NCI-H2171 (cell line): Measurements from ENCODE around the gene GNAQ.

Experiments used
- DNase-seq: peaks from one replicate; lab custom pipeline; 2025; lab: John Stamatoyannopoulos, UW

GNAQ gene

DNA sequence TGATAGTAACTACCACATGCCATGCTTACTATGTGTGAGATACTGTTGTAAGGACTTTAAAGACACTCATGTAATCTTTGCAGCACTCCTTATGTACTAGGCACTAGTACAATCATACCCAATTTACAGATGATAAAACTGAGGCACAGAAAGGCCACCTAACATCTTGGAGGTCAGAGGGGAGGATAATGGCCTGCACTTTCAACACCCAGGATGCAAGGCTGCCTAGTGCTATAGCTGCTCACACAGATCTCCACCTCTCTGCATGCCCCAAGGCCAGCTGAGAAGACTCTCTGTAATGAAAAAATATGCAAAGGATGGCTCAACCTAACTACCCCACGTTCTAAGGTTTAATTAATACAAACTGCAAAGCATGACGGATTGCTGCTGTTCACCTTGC lies 57.2 kb downstream of the GNAQ start:
- no peak for DNase-seq

- no peak for DNase-seq
Measured at GRCh38 chr9:77969083-77969482, 62.5 kb downstream of the GNAQ start.

GRCh38 chr9:77968506-77968905 lies 63.1 kb downstream of the GNAQ start:
- no peak for DNase-seq

GRCh38 chr9:77966718-77967117 lies 64.9 kb downstream of the GNAQ start:
- no peak for DNase-seq

DNA sequence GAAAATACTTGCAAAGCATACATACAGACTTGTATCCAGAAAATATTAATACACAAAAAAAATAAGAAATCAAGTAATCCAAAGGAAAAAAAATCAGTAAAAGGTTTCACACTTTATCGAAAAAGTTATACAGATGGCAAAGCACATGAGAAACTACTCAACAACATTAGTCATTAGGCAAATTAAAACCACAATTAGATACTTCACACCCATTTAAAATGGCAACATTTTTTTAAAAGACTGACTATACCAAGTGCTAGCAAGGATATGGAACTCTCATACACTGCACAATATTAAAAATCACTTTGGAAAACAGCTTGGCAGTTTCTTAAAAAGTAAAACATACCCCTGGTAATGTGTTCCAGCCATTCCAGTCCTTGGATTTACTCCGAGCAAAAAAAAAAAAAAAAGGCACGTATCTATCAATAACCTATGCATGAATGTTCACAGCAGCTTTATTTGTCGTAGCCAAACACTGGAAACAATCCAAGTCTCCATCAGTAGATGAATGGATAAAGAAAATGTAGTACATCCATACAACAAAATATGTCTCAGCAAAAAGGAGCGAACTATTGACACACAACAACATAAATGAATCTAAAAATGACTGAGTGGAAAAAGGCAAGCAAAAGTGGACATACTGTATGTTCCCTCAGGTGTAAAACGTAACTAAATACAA lies 66.0 kb downstream of the GNAQ start:
- no peak for DNase-seq

DNA sequence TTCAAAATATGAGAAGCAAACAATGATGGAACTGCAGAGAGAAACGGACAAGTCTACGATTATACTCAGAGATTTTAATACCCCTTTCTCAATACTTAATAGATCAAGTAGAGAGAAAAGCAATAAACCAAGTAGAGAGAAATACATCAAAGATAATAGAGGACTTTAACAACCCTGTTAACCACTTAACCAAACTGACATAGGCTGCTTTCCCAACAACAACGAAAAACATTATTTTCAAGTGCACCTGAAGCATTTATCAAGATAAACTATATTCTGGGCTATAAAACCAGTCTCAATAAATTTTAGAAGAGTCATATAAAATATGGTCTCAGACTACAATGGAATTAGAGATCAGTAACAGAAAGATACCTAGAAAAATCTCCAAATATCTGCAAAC lies 67.4 kb downstream of the GNAQ start:
- DNase-seq: no peak

GRCh38 chr9:77961541-77961940 lies 70.1 kb downstream of the GNAQ start:
- DNase-seq: no peak

DNA sequence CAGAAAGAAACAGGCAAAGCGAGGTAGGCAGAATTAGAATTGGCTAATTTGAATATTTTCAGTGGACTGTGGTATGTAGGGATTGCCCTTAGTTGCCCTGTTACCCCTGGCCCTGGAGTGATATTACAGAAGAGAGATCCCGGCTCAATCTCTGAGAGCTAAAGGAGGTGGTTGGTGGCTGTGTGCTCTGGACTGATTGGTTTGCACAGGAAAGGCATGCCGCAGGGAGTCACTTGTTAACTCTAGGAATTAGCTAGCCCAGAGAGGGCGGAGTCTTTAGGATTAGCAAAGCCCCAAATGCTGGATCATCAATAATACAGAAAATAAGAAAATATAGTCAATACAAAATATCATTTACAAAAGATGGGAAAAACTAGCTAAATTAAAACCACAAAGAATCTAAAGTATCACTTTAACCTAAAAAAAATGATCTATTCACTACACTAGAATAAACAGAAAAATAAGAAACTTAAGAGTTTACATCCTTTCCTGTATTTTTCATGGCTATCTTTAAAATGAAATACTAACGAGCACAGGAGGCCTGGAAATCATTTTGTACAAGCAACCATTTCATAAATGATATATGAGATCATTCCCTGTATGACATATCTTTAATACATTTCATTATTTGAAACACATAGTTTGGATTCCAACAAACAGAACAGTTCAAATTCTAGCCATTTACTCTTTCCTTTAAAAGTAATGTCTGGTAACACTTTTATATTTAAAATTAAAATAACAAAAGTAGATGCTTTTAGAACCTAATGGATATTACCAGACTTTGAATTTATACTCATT lies 71.1 kb downstream of the GNAQ start:
- DNase-seq: no peak

DNA sequence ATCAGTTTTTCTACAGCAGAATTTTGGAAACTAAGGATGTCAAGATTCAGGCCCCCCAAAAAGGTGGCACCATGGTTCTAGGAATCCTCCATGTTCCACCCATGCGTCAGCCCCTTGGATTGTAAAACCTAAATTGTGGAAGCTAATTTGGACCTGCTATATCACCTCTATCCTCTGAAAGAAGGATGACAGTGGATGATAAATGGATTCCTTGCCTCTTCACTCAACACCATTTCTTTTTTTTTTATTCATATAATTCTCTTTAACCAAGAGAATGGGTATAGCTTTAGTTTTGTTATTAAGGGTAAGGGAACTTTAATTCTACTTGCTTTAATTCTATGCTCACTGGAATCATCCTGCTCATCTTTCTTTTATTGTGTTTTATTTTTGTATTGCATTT lies 71.8 kb downstream of the GNAQ start:
- DNase-seq: no peak

GRCh38 chr9:77957652-77958051 lies 74.0 kb downstream of the GNAQ start:
- DNase-seq: no peak

DNA sequence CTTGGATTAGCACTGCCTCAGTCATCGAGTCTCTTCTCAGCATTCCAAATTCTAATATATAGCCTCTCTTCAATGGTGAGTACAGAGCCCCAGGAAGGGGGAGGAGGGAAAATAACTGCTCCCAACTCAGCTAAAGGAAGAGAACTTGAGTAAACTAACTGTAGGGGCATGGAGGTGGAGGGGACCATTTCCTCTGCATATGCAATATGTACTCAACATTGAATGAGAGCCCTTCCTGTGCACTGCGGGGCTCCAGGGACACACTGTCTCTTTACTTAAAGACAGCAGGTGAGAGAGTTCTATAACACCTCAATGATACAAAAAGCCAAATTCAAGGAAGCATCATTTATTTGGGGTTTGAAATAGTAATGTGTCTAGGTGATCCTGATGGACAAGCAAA lies 75.1 kb downstream of the GNAQ start:
- DNase-seq: no peak

DNA sequence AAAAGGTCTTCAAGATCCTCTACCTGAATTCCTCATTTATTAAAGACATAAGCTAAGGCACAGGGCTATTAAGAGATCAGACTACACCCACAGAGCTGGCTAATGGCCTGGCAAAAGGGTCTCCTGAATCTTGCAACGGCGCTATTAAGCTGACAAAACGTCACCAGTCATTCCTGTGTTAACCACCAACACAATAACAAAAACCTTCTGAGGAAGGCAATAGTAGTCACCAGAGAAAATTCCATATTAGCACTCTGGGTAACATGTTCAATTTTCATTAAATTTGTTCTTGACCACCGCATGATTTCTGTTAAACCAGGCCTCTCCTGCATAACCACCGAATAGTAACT lies 77.0 kb downstream of the GNAQ start:
- DNase-seq: no peak

DNA sequence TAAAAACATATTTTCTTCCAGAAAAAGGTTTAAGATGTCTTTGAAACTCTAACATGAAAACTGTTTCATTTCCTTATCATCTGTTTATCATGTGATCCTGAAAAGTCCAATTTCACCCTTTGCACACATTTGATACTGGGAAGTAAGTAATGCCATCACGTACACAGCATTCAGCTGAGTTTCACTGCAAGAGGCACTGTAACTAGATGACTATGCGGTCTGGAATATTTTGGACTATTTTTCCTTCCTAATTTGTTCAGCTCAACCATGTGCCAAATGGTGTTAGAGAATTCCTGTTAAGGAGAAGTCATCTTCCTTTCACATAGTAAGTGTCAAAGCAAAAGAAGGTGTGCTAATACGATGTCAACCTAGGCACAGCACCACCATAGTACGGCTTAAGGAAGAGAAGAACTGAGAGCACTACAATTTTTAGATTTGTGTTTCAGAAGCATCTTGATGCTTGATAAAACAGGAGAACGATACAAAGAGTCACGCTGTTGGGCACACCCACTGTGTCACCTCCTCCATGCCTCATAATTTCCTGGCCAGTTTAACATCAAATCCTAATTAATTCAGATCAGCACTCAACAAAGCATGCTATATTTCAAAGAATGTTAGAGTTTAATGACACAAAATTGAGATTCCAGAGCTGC lies 77.5 kb downstream of the GNAQ start:
- no peak for DNase-seq

DNA sequence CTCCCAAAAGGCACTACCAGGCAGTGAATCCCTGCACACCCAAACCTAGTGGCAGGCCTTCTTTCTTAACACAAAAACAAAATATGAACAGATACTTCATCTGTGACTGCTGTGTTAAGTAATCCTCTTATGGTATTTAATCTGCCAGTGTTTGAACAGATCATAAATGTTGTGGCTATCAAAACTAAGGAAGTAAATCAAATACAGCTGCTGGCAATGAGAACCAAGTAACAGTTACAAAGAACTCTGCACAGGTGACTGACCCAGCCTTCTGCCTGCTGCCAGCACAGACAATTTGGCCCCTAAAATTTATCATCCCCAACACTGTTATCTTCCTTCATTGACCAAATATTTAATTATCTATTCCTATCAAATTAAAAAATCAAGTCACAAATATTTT lies 78.0 kb downstream of the GNAQ start:
- no peak for DNase-seq

GRCh38 chr9:77952635-77953328 lies 78.8 kb downstream of the GNAQ start:
- peak; percentile 15 for DNase-seq

- no peak for DNase-seq
Measured at GRCh38 chr9:77951369-77951768, 80.2 kb downstream of the GNAQ start.

GRCh38 chr9:77949751-77950436 lies 81.7 kb downstream of the GNAQ start:
- no peak for DNase-seq

GRCh38 chr9:77947651-77948050 lies 84.0 kb downstream of the GNAQ start:
- peak; percentile 14 for DNase-seq

DNA sequence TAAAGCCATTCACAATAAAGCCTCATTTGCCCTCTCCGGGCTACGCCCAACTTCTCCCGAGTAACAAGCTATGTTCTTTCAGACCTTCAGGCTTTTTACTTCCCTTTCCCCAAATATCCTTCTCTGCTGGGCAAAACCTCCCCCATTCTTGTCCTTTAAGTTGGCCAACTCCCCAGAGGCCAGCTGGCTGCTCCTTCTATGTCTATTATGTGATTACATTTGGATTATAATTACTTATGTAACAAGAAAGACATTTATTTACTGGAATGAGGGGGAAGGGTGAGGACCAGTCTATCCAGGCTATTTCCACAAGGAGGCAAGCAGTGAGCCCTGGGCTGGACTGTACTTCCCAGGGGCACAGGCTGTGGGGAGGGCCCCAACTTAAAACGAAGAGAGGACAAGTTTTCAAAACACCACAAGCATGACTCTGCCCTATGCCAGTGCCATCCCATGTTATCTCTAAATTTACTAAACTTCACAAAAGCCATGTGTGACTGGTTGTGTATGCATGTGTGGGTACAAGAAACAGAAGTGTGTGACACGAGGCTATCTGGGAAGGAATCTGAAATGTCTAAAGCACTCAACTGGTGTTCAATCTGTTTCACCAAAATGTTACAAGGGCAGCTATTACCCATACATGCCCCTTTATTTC lies 84.5 kb downstream of the GNAQ start:
- DNase-seq: no peak

- no peak for DNase-seq
Measured at GRCh38 chr9:77946296-77946695, 85.3 kb downstream of the GNAQ start.

- DNase-seq: no peak
Measured at GRCh38 chr9:77945798-77946197, 85.8 kb downstream of the GNAQ start.
